Motor neuron (in vitro differentiated cells): ENCODE measurements around the gene KCNT2. TPM values are rescaled to one million over a fixed set of nuclear protein-coding genes. Genes with fewer than 3 reads are reported as not detected.
"Not testable (repeated sequence)": the region's sequence is repeated elsewhere in the genome, so short reads cannot be mapped to it uniquely, and the experiment has no call there.

ENCODE experiments used
- ATAC-seq, 8 experiments: fragments of 200-7000 bp; cut with Tn5 transposase; replicated peaks in 6 of 8; 2 replicates each; pipeline ENCODE4 v1.8.0; 2021; ENCODE audit warnings: mild to moderate bottlenecking in 8 of 8, moderate library complexity in 8 of 8
- H3K27ac ChIP-seq, 2 donors: fragments of 250-450 bp; sonication (Bioruptor Pico); 2 replicates each; pipeline ENCODE4 v1.9.0; 2021; ENCODE audit warnings: antibody characterized with exemption in 2 of 2, mild to moderate bottlenecking in 2 of 2, moderate library complexity in 1 of 2
- H3K4me1 ChIP-seq, 2 donors: fragments of 250-450 bp; sonication (Bioruptor Pico); replicated peaks in 1 of 2; 2 replicates each; pipeline ENCODE4 v1.6.1; 2021; ENCODE audit warnings: antibody characterized with exemption in 2 of 2, mild to moderate bottlenecking in 2 of 2, moderate library complexity in 1 of 2
- H3K4me3 ChIP-seq, 5 donors: fragments of 250-450 bp; sonication (Bioruptor Pico); 2 replicates each; pipeline ENCODE4 v1.9.0; 2021; ENCODE audit warnings: antibody characterized with exemption in 5 of 5, mild to moderate bottlenecking in 5 of 5, moderate library complexity in 4 of 5
- WGBS, 10 experiments: fragments of 450-650 bp; shearing (Covaris generic); methylation state at CpG; one replicate each; pipeline ENCODE4 v1.0.0; 2022; 5-methylcytosine and 5-hydroxymethylcytosine counted together
- in situ Hi-C, 9 experiments: fragments of 400-800 bp; cut with MboI; loops; one replicate each; pipeline ENCODE4 v1.15.0; 2021; ENCODE audit warnings: low sequenced_read_pairs in 9 of 9, low pct_unique_long_range_greater_than_20kb in 2 of 9; ENCODE audit not compliant: unreplicated experiment in 9 of 9
- total RNA-seq, 8 experiments: library from RNA; unstranded; fragments of 300-600 nt; gene quantifications; 2 replicates each; pipeline versions ENCODE4 v1.2.3 to v1.2.4, GENCODE V29; 2022

The KCNT2 gene
- 10 to 100 TPM in 4 of 8 experiments, 1 to 10 TPM in 2, under 1 TPM in 2; 0.24 to 33.5 (median 13.2) TPM for total RNA-seq

DNA sequence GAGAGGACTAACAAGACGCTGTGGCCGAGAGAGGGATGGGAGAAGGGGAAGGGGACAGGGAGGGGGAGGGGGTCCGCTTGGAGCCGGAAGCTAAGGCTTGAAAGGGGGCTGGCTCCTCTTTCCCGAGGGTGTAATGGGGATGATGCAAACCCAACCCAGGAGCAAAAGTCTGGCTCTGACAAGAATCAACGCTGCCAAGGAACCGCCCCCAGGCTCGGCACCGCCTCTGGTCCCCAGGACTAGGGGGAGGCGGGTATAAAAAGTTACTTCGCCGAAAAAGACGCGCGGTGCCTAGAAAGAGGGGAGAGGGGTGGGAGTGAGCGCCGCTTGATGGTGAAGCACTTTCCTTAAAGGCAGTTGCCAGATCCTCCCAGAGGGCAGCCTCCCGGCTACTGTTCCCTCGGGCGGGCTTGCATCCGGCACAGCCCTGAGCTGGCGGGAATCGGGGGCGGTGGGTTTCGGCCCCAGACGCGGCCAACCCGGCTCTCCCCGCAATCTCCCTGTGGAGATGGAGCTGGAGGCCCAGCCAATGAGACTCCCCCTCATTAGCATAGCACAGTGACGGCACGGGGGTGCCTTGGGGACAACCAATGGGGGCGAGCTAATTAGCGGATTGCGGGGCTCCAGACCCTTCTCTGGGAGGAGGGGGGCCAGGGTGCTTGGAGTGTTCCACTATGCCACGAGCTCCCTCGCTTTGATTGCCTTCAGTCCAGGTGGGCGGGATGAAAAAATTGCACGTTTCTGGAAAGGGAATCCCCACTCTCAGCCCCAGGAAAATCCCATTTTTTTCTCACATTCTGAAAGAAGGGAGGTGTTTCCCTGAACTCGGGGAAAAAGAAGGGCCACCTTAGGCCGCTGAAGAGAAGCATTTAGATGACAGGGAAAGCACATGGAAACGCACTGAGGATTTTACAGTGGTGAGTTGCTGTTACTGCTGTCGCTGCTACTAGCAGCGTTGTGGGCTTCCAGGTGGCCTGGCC lies at the start of gene KCNT2:
Gene KCNT2, minus strand, starts transcription at position 51 of the 980 bp plus-strand sequence. CDS start 131 bp downstream, outside the sequence.
- in situ Hi-C loops = no loop called here
- 0 to 20% (median 2%) methylated on average over 1 to 20 of the region's 43 CpGs; no CpG with 5 or more reads in 2 of the 10 experiments for WGBS, 10 experiments
- peak; percentile 52 to 95 (median 94) for ATAC-seq
- H3K27ac ChIP-seq = peak within 1 kb of the TSS; percentile 75 to 88
- H3K4me1 ChIP-seq = peaks cover 8 to 24% of the 10 kb centered on the region in 2 donors
- H3K4me3 ChIP-seq = peak within 1 kb of the TSS; percentile 49 to 91 (median 70)

DNA sequence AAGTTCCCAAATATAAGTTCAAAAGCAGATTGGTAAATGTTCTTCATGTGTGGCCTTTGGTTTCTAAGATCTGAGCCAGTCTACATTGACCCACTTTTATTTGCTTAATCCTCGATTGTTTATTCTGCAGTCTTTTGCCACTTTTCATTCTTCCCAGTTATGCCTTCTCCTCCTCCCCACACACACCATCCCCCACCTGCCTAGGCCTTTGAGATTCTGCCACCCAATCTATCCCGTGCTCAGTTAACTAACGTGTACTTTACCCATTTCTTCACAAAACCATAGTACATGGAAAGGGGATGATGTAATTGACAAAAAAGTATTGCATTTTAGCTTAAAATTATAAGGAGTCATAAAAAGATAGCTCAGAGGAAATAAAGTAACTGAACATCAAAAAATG lies 47.3 kb upstream of the KCNT2 start:
- Histone ChIP-seq H3K27ac (no peak overlapping the region), H3K4me1 (no peaks in the 10 kb centered on the region), H3K4me3 (no peak overlapping the region)
- in situ Hi-C loops = loop anchor here in 6 of 9 experiments (25.0 kb wide), 3 partner anchors 318 to 518 kb away; no protein-coding TSS in a partner anchor
- ATAC-seq = no peak
- 62 to 100% (median 84%) methylated on average over 1 to 3 of the region's 3 CpGs for WGBS, 10 experiments

DNA sequence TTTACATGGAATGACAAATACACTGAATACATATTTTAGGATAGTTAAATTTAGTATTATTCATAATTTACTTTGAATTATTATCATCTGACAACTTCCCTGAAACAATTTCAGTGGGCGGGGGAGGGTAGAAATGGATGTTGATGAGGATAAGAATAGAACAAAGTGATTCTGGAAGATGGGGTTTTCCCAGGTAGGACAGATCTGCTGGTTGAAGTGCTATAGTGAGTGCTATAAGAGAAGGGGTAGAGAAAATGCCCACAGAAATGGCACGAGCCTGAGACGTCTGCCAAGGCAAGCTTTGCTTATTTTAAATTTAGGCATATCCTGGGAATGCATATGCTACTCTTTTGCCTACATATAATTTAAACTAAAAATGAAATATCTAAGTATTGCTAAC lies 46.8 kb upstream of the KCNT2 start:
- WGBS, 10 experiments = 55 to 100% (median 93%) methylated on average over 1 to 3 of the region's 3 CpGs; no CpG with 5 or more reads in 2 of the 10 experiments
- in situ Hi-C loops = loop anchor here in 6 of 9 experiments (25.0 kb wide), 3 partner anchors 318 to 518 kb away; no protein-coding TSS in a partner anchor
- Histone ChIP-seq H3K27ac (no peak overlapping the region), H3K4me1 (no peaks in the 10 kb centered on the region), H3K4me3 (no peak overlapping the region)
- ATAC-seq = no peak

DNA sequence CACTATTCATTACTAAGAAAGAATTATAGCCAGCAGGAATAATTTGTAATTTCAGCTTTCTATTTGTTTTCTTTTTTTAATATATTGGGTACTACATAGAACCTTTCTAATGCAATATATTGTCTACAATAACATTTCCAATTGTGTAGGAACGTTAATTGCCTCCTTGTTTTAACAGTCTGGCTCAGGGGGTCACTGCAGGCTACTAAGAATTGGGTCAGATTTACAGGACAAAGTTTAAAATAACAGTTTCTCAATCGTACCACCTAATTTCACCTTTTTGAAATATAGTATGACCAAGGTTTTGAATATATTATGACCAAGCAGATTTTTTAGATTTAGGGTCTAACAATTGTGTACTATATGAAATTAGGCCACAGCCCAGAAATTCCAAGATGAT lies 46.0 kb upstream of the KCNT2 start:
- no peak overlapping the region for H3K4me3 ChIP-seq
- 0 to 90% (median 71%) methylated on average over 1 to 2 of the region's 2 CpGs for WGBS, 10 experiments
- no peak overlapping the region for H3K27ac ChIP-seq

DNA sequence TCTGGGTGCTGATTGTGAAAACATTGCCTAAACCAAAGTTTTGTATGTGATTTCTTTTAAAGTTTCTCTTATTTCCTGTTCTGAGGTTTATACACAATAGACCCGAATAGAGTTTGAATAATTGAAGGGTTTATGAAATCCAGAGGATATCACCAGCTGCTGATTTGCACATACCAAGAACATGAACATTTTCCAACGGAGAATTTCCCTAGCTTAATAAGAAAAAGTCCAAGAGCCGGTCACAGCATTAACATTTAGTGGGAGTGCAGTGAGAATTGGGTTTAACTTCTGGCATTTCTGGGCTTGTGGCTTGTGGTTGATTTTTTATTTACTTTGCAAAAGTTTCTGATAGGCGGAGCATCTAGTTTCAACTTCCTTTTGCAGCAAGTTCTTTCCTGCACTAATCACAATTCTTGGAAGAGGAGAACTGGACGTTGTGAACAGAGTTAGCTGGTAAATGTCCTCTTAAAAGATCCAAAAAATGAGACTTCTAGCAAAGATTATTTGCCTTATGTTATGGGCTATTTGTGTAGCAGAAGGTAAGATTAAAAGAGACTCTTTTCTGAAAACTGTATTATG lies 43.5 kb upstream of the KCNT2 start, which contains the start of gene CFH:
Gene CFH, plus strand, starts transcription at position 407 of the 579 bp plus-strand sequence. Its CDS starts 75 bp downstream, at position 482.
- Histone ChIP-seq H3K27ac (no peak within 1 kb of the TSS), H3K4me1 (no peaks in the 10 kb centered on the region), H3K4me3 (no peak within 1 kb of the TSS)
- WGBS, 10 experiments = 0 to 89% (median 75%) methylated on average over 1 to 5 of the region's 5 CpGs
- peak in 3 of 8 experiments; percentile 49 to 71 (median 68) for ATAC-seq
- in situ Hi-C loops = loop anchor here in 6 of 9 experiments (25.0 kb wide), 3 partner anchors 314 to 514 kb away; no protein-coding TSS in a partner anchor

More for the DNA sequence above, 46.0 kb upstream of the KCNT2 start:
- ATAC-seq = no peak
- no peaks in the 10 kb centered on the region for H3K4me1 ChIP-seq
- in situ Hi-C loops = loop anchor here in 6 of 9 experiments (25.0 kb wide), 3 partner anchors 317 to 517 kb away; no protein-coding TSS in a partner anchor

DNA sequence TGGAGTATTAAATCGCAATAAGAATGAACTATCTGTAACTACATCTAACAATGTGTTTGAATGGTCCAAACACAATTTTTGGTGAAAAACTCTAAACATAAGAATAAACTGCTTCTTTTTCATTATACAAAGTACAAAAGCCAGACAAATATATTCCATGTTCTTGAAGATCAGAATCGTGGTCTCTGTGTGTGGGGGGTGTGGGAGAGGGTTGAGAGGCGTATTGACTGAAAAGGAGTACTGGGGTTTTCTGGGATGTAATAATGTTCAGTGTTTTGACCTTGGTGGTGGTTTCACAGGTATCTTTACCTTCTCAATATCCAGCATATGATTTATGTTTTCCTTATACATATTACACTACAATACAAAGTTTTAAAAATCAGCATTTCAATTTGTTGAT lies 42.8 kb upstream of the KCNT2 start:
- no peak overlapping the region for H3K4me3 ChIP-seq
- in situ Hi-C loops = loop anchor here in 6 of 9 experiments (25.0 kb wide), 3 partner anchors 314 to 514 kb away; no protein-coding TSS in a partner anchor
- no peak for ATAC-seq

DNA sequence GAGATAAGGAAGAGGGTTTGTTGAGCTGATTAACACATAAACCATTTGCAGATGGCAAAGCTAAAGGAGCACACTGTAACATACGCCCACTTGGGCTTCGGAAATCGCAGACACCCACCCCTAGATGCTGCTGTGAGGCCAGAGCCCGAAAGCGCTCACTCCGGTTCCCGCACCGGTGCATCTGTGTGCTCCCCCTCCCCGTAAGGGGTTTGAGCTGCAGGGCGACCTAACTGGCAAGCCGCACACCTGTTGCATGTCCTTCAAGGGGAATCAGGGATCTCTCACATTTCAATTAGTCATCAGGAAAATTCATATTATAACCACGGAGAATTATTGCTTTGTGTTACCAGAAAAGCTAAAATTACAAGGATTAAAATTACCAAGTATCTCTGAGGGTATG lies 42.2 kb upstream of the KCNT2 start:
- in situ Hi-C loops = loop anchor here in 6 of 9 experiments (25.0 kb wide), 3 partner anchors 313 to 513 kb away; no protein-coding TSS in a partner anchor
- H3K4me1 ChIP-seq = no peaks in the 10 kb centered on the region
- ATAC-seq = no peak
- WGBS, 10 experiments = 40 to 100% (median 92%) methylated on average over 1 to 12 of the region's 12 CpGs; no CpG with 5 or more reads in 1 of the 10 experiments
- H3K4me3 ChIP-seq = no peak overlapping the region
- H3K27ac ChIP-seq = no peak overlapping the region

More for the DNA sequence above, 42.8 kb upstream of the KCNT2 start:
- 51 to 100% (median 91%) methylated on average over 1 to 3 of the region's 3 CpGs; no CpG with 5 or more reads in 1 of the 10 experiments for WGBS, 10 experiments
- no peak overlapping the region for H3K27ac ChIP-seq
- no peaks in the 10 kb centered on the region for H3K4me1 ChIP-seq

DNA sequence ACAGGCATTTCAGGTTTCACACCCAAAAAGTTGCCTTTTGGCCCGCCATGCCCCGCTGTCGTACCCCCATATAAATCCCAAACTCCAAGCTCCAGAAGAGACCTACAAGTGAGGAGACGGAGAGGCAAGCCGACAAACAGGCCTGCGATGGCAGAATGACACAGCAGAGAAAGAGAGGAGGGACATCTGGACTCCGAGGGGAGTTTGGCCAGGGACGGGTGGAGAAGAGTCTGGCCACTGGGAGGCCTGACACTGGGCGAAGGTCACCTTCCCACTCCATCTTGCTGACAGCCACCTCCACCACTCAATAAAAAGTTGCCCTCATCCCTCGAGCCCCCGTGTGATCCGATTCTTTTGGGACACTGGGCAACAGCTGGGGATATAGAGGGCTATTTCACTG lies 41.8 kb upstream of the KCNT2 start:
- Histone ChIP-seq H3K4me3 (no peak overlapping the region), H3K27ac (no peak overlapping the region), H3K4me1 (no peaks in the 10 kb centered on the region)
- no peak for ATAC-seq
- WGBS, 10 experiments = 80 to 100% (median 91%) methylated on average over 1 to 9 of the region's 12 CpGs; no CpG with 5 or more reads in 4 of the 10 experiments
- in situ Hi-C loops = loop anchor here in 6 of 9 experiments (25.0 kb wide), 3 partner anchors 313 to 513 kb away; no protein-coding TSS in a partner anchor

DNA sequence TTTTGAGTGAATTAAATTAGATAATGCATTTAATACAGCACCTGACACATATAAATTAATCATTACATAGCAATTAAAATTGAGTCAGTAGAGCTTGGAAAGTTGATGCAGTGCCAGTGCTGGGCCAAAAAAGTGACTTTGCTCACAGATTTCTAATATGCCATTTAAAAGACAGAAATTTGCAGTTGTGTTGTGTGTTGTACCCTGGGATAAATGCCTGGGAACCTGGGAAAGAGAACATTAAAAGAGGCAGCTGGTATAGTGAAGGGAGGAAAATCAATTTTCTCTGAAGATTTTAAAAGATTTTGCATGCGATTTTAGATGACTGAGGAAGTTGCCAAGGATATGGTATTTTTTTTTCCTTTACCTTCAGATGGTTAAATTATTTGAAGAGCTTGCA lies 32.7 kb upstream of the KCNT2 start:
- 20 to 100% (median 91%) methylated on average over 1 of the region's 1 CpG; no CpG with 5 or more reads in 3 of the 10 experiments for WGBS, 10 experiments
- ATAC-seq = no peak
- in situ Hi-C loops = no loop called here
- no peak overlapping the region for H3K4me3 ChIP-seq
- H3K4me1 ChIP-seq = no peaks in the 10 kb centered on the region
- H3K27ac ChIP-seq = no peak overlapping the region

DNA sequence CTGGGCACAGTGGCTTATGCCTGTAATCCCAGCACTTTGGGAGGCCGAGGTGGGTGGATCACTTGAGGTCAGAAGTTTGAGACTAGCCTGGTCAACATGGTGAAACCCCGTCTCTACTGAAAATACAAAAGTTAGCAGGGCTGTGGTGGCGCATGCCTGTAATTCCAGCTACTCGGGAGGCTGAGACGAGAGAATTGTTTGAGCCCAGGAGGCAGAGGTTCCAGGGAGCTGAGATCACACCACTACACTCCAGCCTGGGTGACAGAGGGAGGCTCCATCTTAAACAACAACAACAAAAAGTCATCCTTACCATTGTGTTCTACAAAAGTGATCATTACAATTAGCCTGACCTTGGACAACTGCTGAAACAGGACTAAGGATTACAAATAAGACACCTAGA lies 31.1 kb upstream of the KCNT2 start:
- WGBS, 10 experiments = 85 to 100% (median 93%) methylated on average over 3 to 5 of the region's 5 CpGs; no CpG with 5 or more reads in 3 of the 10 experiments
- H3K27ac ChIP-seq, H3K4me3 ChIP-seq, ATAC-seq, H3K4me1 ChIP-seq, in situ Hi-C loops: not testable (repeated sequence)

DNA sequence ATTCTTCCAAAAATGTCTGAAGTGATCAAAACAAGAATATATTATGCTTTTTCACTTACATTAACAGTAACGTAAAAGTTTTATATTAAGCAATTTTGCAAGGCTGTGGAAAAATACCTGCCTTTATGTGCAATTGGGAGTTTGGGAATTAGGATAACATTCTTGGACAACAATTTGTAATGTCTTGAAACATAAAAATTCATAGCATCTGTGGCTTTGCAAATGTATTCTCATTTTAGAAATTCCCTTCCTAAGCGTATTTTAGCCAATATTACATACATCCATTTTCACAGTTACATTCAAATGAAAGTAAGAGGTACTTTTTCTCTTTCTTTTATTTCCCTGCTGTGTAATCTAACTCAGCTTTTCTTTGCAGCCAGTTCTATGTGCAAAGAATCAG lies 30.2 kb upstream of the KCNT2 start:
- 8 to 100% (median 86%) methylated on average over 1 to 2 of the region's 2 CpGs for WGBS, 10 experiments
- in situ Hi-C loops = no loop called here
- Histone ChIP-seq H3K27ac (no peak overlapping the region), H3K4me1 (no peaks in the 10 kb centered on the region), H3K4me3 (no peak overlapping the region)
- no peak for ATAC-seq

DNA sequence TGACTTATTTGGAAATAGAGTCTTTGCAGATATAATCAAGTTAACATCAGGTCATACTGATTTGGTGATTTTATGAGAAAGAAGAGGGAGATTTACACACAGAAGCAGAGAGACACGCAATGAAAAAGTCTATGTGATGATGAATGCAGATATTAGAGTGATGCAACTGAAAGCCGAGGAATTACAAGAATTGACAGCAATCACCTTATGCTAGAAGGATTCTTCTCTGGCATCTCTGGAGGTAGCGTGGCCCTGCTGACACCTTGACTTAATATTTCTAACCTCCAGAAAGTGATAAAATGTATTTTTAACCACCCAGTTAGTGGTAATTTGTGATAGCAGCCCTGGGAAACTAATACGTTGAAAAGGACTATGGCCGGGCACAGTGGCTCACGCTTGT lies 29.4 kb upstream of the KCNT2 start:
- ATAC-seq = no peak
- WGBS, 10 experiments = 62 to 100% (median 96%) methylated on average over 1 to 6 of the region's 6 CpGs

More for the DNA sequence above, 29.4 kb upstream of the KCNT2 start:
- Histone ChIP-seq H3K4me3 (no peak overlapping the region), H3K4me1 (no peaks in the 10 kb centered on the region), H3K27ac (no peak overlapping the region)
- in situ Hi-C loops = no loop called here
